Testis (tissue), 2 donors: Measurements from ENCODE around the gene RABGAP1L.

Experiments used
- CTCF ChIP-seq, 3 experiments: fragments of 450-650 bp in 2 of 3; fragments of 200-600 bp in 1 of 3; sonication (generic) in 1 of 3; IDR thresholded peaks; one replicate each; pipeline ENCODE4 v1.5.1; 2016 to 2019; ENCODE audit warnings: antibody characterized with exemption in 3 of 3, mild to moderate bottlenecking in 2 of 3, moderate library complexity in 1 of 3
- POLR2A ChIP-seq: fragments of 450-650 bp; IDR thresholded peaks from one replicate; pipeline ENCODE4 v1.6.1; 2017; ENCODE audit warnings: antibody characterized with exemption, mild to moderate bottlenecking, moderate library complexity

- TF ChIP-seq CTCF (IDR thresholded peaks at IDR 0.05) = no peak
- TF ChIP-seq POLR2A = no peak
Observed at GRCh38 chr1:174451408-174451807, 292.1 kb downstream of the RABGAP1L start.
